ENCODE measurements around the gene CHD5. TPM values are rescaled to one million over a fixed set of nuclear protein-coding genes. Genes with fewer than 3 reads are reported as not detected.
A peak's percentile ranks its signal among the peaks of the same experiment; 100 is the strongest.
"Not testable (repeated sequence)": the region's sequence is repeated elsewhere in the genome, so short reads cannot be mapped to it uniquely, and the experiment has no call there.

The CHD5 gene
- under 1 TPM; 0.30 to 0.78 (median 0.41) TPM for polyA plus RNA-seq (ENCODE audit: insufficient read length in 3 of 3)
- long read RNA-seq, donor 1, result 0 reads
- long read RNA-seq, donor 2, result 0 reads
- long read RNA-seq, donor 3, result 0 reads
- long read RNA-seq, donor 4, result 0 reads
- long read RNA-seq, donor 5, result 0 reads
- long read RNA-seq, donor 6, result 0 reads
- long read RNA-seq, donor 7, result 0 reads
- long read RNA-seq, donor 8, result 0 reads
- long read RNA-seq, donor 9, result 0 reads
- long read RNA-seq, donor 10, result 0 reads
- long read RNA-seq, donor 11, result 0 reads
- long read RNA-seq, donor 12, result 0 reads
- long read RNA-seq, donor 13, result 0 reads
- long read RNA-seq, donor 14, result 0 reads
- long read RNA-seq, donor 15, result 0 reads
- long read RNA-seq, donor 16, result 0 reads

GRCh38 chr1:6180268-6180706 lies at the start of gene CHD5:
Gene CHD5 (minus strand): TSS chr1:6180321. CDS start chr1:6180023, 298 bp downstream.
- DNase-seq, result no peak

- DNase-seq, result no peak
Measured at GRCh38 chr1:6225651-6226050, 45.5 kb upstream of the CHD5 start.

- no peak for DNase-seq
Measured at GRCh38 chr1:6224718-6225117, 44.6 kb upstream of the CHD5 start.

GRCh38 chr1:6223617-6224016 lies 43.5 kb upstream of the CHD5 start:
- DNase-seq, result no peak

- DNase-seq, result no peak
Measured at GRCh38 chr1:6222636-6223035, 42.5 kb upstream of the CHD5 start.

GRCh38 chr1:6221210-6221784 lies 41.2 kb upstream of the CHD5 start:
- DNase-seq, result no peak

- DNase-seq, result no peak
Measured at GRCh38 chr1:6220236-6220635, 40.1 kb upstream of the CHD5 start.

GRCh38 chr1:6219641-6220040 lies 39.5 kb upstream of the CHD5 start:
- not testable (repeated sequence) for DNase-seq

GRCh38 chr1:6218375-6219164 lies 38.4 kb upstream of the CHD5 start:
- DNase-seq, result no peak

GRCh38 chr1:6212193-6212959 lies 32.3 kb upstream of the CHD5 start:
- no peak for DNase-seq

- no peak for DNase-seq
Measured at GRCh38 chr1:6211731-6212130, 31.6 kb upstream of the CHD5 start.

GRCh38 chr1:6210591-6211355 lies 30.7 kb upstream of the CHD5 start:
- no peak for DNase-seq

- no peak for DNase-seq
Measured at GRCh38 chr1:6209661-6210580, 29.8 kb upstream of the CHD5 start.

GRCh38 chr1:6208723-6209660 lies 28.9 kb upstream of the CHD5 start:
- DNase-seq, result peak; percentile 35

GRCh38 chr1:6207921-6208320 lies 27.8 kb upstream of the CHD5 start:
- DNase-seq, result no peak

- no peak for DNase-seq
Measured at GRCh38 chr1:6207075-6207885, 27.2 kb upstream of the CHD5 start.

- no peak for DNase-seq
Measured at GRCh38 chr1:6206520-6206855, 26.4 kb upstream of the CHD5 start.

- DNase-seq, result peak; percentile 79
Measured at GRCh38 chr1:6205849-6206519, 25.9 kb upstream of the CHD5 start, which contains the start of gene RNF207. Gene RNF207 (plus strand): TSS chr1:6206119. CDS start chr1:6206536, 417 bp downstream.
